ENCODE data around the gene GRAMD4. TPM values are rescaled to one million over a fixed set of nuclear protein-coding genes. Genes with fewer than 3 reads are reported as not detected.

GRAMD4 gene
- total RNA-seq, 2 donors from 2014 or later: 6.8 to 21.4 TPM

DNA sequence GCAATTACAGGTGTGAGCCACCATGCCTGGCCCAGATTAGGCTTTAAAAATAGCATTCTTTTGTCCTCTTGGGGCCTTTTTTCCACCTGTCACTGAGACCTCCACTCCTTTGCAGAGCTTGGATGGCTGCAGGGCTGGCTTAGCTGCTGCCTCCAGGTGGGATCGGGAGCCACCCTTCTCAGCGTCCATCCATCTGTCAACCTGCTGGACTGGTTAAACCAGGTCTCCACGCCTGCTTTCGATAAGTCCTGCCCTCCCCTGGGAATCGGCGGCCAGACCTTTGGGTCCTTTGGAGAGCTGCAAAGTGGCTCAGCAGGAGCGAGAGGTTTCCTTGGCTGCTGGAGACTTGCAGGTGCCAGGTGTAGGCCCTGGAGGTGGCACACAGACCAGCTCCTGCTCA, 23.4 kb upstream of the GRAMD4 start:
- DNase-seq (ENCODE audit: low spot score) (no peak), ATAC-seq (no peak)
- Mint-ChIP-seq H3K36me3 (no peaks in the 10 kb centered on the region), H3K4me1 (ENCODE audit: low read depth in 2 of 2) (peaks cover 14 to 22% of the 10 kb centered on the region in 2 donors), H3K27me3 (no peaks in the 10 kb centered on the region), H3K27ac (no peak overlapping the region), H3K9me3 (no peaks in the 10 kb centered on the region), H3K4me3 (no peak overlapping the region)

DNA sequence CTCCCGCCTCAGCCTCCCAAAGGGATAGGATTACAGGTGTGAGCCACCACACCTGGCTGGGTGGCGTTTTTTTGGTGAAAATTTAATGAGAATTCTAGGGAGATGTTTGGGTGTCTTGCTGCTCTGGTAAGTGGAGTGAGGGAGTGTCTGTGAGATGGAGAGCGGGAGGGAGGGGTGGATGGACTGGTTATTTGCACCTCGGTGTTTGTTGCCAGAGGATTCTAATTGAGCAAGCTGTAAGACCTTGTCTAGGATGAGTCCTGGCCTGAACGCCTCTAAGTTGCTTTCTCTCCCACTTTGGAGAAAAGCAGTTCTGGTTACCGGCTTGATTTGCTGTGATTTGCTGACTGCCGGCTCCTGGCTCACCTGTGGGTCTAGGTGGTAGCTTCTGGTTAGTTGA, 22.0 kb upstream of the GRAMD4 start:
- H3K36me3 Mint-ChIP-seq: no peaks in the 10 kb centered on the region

DNA sequence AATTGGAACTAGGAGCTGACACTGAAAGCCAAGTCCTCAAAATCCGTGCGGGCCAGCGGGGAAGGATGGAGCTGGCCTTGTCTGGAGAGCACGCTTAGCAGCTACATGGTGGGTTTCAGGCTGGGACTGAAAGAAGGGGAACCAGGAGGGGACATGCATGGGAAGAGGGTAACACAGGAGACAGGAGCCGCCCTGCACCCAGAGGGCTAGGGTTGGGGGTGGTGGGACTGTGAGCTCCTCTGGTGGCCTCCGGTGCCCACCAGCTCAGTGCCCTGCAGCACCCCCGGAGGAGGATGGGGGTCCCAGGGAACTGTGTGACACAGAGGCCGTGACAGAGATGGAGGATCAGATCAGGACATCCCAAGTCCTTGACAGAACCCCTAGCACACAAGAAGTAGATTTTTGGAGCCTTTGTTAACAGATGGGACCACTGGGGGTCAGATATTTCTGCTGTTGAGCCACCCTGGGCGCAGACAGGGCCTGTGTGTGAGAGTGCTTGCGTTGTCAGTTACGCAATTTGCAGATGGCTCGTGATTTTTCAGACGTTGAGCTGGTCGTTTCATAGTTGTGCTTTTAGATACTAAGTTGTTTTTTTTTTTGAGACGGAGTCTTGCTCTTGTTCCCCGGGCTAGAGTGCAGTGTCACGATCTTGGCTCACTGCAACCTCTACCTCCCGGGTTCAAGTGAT, 21.3 kb upstream of the GRAMD4 start:
- Mint-ChIP-seq H3K27ac (peak overlapping the region in 1 of 2 donors; percentile 59), H3K27me3 (no peaks in the 10 kb centered on the region), H3K36me3 (no peaks in the 10 kb centered on the region), H3K9me3 (no peaks in the 10 kb centered on the region), H3K4me3 (no peak overlapping the region), H3K4me1 (ENCODE audit: low read depth in 2 of 2) (peaks cover 3 to 9% of the 10 kb centered on the region in 2 donors)
- ATAC-seq: no peak
- no peak for DNase-seq (ENCODE audit: low spot score)

More for the DNA sequence above, 22.0 kb upstream of the GRAMD4 start:
- H3K27me3 Mint-ChIP-seq: no peaks in the 10 kb centered on the region
- peaks cover under 1 to 8% of the 10 kb centered on the region in 2 donors for H3K4me1 Mint-ChIP-seq (ENCODE audit: low read depth in 2 of 2)
- DNase-seq (ENCODE audit: low spot score) (no peak), ATAC-seq (no peak)
- peak overlapping the region in 1 of 2 donors; percentile 59 for H3K27ac Mint-ChIP-seq
- H3K9me3 Mint-ChIP-seq: no peaks in the 10 kb centered on the region
- no peak overlapping the region for H3K4me3 Mint-ChIP-seq

DNA sequence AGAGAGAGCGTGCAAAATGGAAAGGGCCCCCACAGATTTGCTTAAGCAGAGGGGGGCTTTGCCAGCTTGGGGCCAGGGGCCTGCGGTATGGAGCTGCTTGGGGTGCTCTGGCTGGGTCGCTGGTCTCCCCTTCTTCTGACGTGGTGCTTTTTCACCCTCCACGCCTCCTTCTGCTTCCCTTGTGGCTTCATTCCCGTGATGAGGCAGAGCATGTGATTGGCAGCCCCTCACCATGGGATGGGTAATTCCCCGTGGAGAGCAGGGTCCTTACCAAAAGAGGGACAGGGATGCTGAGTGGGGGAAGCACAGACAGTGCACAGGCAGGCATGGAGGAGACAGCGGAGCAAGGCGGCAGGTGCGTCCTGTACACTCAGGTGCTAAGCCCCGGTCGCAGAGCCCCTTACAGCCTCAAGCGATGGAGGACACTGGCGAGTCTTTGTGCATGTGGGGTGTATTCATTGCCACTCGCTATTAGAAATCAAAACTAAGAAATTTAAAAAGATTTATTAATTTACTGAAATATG, 19.9 kb upstream of the GRAMD4 start:
- H3K9me3 Mint-ChIP-seq: no peaks in the 10 kb centered on the region
- no peak overlapping the region for H3K27ac Mint-ChIP-seq
- H3K4me1 Mint-ChIP-seq (ENCODE audit: low read depth in 2 of 2): peaks cover 15 to 16% of the 10 kb centered on the region in 2 donors
- no peaks in the 10 kb centered on the region for H3K27me3 Mint-ChIP-seq
- no peak overlapping the region for H3K4me3 Mint-ChIP-seq
- ATAC-seq: no peak
- H3K36me3 Mint-ChIP-seq: no peaks in the 10 kb centered on the region
- no peak for DNase-seq (ENCODE audit: low spot score)

DNA sequence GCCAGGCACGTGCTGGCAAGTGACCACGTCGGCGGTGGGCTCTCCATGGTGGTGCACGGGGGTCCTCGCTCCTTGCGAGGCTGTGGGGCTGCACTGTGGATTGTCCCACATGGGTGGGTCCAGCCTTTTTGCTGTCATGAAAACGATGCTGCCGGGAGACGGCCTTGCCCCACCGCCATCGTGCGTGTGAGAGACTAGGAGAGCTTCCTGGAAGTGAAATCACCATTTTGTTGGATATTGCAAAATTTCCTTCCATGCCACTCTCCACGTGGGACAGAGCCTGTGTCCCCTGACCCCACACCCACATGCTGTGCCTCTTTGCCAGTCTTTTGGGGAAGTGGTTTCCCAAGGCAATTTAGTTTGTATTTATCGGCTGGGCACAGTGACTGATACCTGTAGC, 18.2 kb upstream of the GRAMD4 start:
- DNase-seq (ENCODE audit: low spot score) (no peak), ATAC-seq (no peak)
- Mint-ChIP-seq H3K27ac (no peak overlapping the region), H3K9me3 (no peaks in the 10 kb centered on the region), H3K4me3 (no peak overlapping the region), H3K36me3 (no peaks in the 10 kb centered on the region), H3K4me1 (ENCODE audit: low read depth in 2 of 2) (peaks cover 16 to 17% of the 10 kb centered on the region in 2 donors), H3K27me3 (no peaks in the 10 kb centered on the region)

DNA sequence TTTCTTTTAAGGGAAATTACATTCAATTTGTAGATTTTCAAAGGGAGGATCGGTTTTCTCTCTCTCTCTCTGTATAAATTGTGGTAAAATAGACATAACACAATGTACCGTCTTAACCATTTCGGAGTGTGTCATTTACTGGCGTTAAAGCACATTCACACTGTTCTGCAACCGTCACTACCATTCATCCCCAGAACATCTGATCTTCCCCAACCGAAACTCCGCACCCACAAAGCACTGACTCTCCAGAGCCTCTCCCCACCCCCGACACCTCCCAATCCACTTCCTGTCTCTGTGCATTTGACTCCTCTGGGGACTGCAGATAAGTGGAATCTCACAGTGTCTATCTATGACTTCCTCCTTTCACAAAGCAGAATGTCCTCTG, 15.9 kb upstream of the GRAMD4 start:
- no peaks in the 10 kb centered on the region for H3K9me3 Mint-ChIP-seq
- H3K27ac Mint-ChIP-seq: peak overlapping the region; percentile 84 to 92
- peaks cover 11 to 17% of the 10 kb centered on the region in 2 donors for H3K4me1 Mint-ChIP-seq (ENCODE audit: low read depth in 2 of 2)
- ATAC-seq: peak; percentile 92 to 98
- peak overlapping the region; percentile 87 for H3K4me3 Mint-ChIP-seq
- H3K36me3 Mint-ChIP-seq: no peaks in the 10 kb centered on the region
- no peak for DNase-seq (ENCODE audit: low spot score)
- H3K27me3 Mint-ChIP-seq: no peaks in the 10 kb centered on the region

DNA sequence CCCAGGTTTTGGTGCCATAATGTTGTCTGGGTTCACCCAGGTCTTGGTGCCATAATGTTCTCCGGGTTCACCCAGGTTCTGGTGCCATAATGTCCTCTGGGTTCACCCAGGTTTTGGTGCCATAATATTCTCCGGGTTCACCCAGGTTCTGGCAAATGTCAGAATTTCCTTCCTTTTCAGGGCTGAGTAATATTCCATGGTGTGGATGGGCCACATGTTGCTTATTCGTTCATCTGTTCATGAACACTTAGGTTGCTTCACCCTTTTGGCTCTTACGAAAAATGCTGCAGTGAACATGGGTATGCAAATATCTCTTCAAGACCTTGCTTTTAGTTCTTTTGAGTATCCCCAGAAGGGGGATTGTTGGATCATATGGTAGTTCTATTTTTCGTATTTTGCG, 15.1 kb upstream of the GRAMD4 start:
- Mint-ChIP-seq H3K4me1 (ENCODE audit: low read depth in 2 of 2) (peaks cover 11 to 17% of the 10 kb centered on the region in 2 donors), H3K9me3 (no peaks in the 10 kb centered on the region), H3K27me3 (no peaks in the 10 kb centered on the region), H3K4me3 (peak overlapping the region; percentile 65), H3K27ac (peak overlapping the region in 1 of 2 donors; percentile 31), H3K36me3 (no peaks in the 10 kb centered on the region)
- ATAC-seq: no peak
- no peak for DNase-seq (ENCODE audit: low spot score)

DNA sequence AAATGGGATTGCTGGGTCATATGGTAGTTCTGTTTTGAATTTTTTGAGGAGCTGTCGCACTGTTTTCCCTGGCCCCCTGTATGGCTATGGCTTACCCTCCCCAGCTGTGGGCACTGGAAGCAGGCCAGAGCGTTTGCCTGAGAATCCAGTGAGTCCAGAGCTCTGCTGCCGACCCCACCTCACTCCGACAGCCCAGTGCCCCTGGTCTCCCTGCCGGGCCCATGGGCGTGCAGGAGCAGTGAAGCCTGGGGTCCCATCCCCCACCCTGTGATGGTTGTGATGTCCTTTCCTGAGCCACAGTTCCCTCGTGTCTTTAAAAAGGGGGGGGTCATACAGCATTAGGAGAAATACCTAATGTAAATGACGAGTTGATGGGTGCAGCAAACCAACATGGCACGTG, 13.3 kb upstream of the GRAMD4 start:
- Mint-ChIP-seq H3K36me3 (no peaks in the 10 kb centered on the region), H3K4me3 (no peak overlapping the region), H3K27ac (no peak overlapping the region), H3K4me1 (ENCODE audit: low read depth in 2 of 2) (peaks cover 11 to 17% of the 10 kb centered on the region in 2 donors), H3K27me3 (no peaks in the 10 kb centered on the region), H3K9me3 (no peaks in the 10 kb centered on the region)
- no peak for DNase-seq (ENCODE audit: low spot score)
- no peak for ATAC-seq

DNA sequence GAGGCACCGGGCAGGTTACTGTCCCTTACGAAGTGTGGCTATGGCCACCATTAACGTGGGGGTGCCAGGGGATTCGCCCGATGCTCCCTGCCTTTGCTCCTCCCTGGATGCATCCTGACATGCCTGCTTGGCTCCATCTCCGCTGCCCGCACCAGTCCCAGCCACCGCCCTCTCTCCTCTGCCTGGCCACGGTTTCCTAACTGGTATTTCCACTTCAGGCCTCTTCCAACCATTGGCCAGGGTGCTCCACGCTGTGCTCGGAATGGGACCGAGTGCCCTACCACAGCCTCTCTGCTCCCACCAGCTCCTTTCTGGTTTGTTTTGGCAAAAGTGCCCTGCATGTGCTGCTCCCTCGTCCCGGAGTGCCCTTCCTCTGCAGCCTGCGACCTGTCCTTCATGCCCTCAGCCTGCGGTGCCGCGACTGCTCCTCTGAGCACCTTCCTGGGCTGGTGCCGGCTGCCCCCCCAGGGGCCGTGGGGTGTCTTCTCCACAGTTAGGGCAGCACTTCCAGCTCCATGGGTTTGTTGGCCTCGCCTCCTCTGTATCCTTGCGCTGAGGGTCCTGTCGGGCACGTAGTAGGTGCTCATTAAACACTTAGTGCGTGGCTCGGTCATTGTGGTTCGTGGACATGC, 12.6 kb upstream of the GRAMD4 start:
- H3K4me1 Mint-ChIP-seq (ENCODE audit: low read depth in 2 of 2): peaks cover 16 to 23% of the 10 kb centered on the region in 2 donors
- H3K4me3 Mint-ChIP-seq: no peak overlapping the region
- ATAC-seq (no peak), DNase-seq (ENCODE audit: low spot score) (no peak)
- H3K27me3 Mint-ChIP-seq: no peaks in the 10 kb centered on the region
- no peaks in the 10 kb centered on the region for H3K36me3 Mint-ChIP-seq
- H3K9me3 Mint-ChIP-seq: no peaks in the 10 kb centered on the region
- H3K27ac Mint-ChIP-seq: no peak overlapping the region

DNA sequence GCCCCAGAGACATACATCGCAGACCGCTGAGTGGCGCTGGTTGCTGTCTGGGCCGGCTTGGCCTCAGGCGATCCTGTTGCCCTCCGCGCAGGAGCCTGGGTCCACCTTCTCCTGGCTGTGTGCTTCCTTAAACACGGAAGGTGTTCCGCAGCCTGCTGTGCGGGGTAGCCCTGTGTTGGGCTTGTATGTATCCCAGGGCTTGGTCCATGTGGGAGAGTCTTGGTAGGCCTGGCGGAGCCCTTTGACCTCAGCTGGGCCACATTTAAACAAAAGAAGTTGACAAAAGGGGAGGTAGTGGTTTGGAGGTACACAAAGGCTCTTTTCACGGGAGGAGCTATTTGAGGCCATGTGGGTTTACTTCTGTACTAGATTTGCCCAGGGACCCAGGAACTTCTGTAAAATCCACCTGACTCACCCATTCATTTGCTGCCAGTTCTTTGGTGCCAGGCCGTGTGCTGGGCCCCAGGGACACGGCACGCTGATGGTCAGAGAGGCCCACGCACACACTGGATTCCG, 11.0 kb upstream of the GRAMD4 start:
- Mint-ChIP-seq H3K9me3 (no peaks in the 10 kb centered on the region), H3K27ac (no peak overlapping the region), H3K27me3 (no peaks in the 10 kb centered on the region), H3K36me3 (no peaks in the 10 kb centered on the region), H3K4me1 (ENCODE audit: low read depth in 2 of 2) (peaks cover 23 to 33% of the 10 kb centered on the region in 2 donors), H3K4me3 (no peak overlapping the region)
- ATAC-seq (no peak), DNase-seq (ENCODE audit: low spot score) (no peak)

DNA sequence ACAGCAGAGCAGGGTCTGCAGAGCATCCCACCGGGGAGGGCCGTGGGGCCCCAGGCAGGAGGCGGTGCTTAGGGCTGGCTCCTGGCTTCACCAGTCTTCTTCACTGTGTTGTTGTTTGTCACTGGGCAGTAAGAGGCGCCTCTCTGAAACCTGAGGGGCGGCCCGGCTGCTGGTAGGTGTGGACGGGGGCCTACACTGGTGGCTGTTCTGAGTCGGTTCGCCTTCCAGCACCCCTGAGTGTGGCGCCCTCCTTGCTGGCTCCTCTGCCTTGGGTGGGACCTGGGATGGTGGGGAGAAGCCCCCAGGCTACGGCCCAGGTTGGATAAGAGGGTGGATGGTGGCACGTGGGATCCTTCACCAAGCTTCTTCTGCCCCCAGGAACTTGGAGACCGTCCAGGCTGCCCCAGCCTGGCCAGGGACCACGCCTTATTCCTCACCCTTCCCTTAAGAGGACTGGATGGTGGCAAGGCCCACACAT, 10.4 kb upstream of the GRAMD4 start:
- Mint-ChIP-seq H3K27me3 (no peaks in the 10 kb centered on the region), H3K4me1 (ENCODE audit: low read depth in 2 of 2) (peaks cover 22 to 31% of the 10 kb centered on the region in 2 donors), H3K9me3 (no peaks in the 10 kb centered on the region), H3K36me3 (no peaks in the 10 kb centered on the region), H3K27ac (no peak overlapping the region), H3K4me3 (no peak overlapping the region)
- no peak for ATAC-seq
- no peak for DNase-seq (ENCODE audit: low spot score)

DNA sequence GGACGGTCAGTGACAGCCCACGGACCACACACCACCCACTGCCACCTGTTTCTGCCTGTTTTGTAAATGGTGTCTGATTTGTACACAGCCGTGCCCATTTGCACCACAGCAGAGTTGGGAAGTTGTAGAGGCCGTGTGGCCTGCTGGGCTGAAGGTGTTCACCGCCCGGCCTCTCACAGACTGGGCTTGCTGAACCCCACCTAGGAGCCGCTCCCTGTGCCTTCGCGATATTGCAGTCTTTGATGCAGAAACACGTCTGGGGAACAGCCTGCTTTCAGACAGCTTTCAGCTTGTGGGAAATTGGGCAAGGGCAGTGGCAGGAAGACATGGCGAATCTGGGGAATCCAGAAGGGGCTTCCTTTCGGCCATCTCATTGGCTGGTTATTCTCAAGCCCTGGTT, 9.8 kb upstream of the GRAMD4 start:
- Mint-ChIP-seq H3K27ac (peak overlapping the region; percentile 56 to 62), H3K27me3 (no peaks in the 10 kb centered on the region), H3K4me3 (no peak overlapping the region), H3K36me3 (no peaks in the 10 kb centered on the region), H3K4me1 (ENCODE audit: low read depth in 2 of 2) (peaks cover 22 to 27% of the 10 kb centered on the region in 2 donors), H3K9me3 (no peaks in the 10 kb centered on the region)
- DNase-seq (ENCODE audit: low spot score) (no peak), ATAC-seq (no peak)

DNA sequence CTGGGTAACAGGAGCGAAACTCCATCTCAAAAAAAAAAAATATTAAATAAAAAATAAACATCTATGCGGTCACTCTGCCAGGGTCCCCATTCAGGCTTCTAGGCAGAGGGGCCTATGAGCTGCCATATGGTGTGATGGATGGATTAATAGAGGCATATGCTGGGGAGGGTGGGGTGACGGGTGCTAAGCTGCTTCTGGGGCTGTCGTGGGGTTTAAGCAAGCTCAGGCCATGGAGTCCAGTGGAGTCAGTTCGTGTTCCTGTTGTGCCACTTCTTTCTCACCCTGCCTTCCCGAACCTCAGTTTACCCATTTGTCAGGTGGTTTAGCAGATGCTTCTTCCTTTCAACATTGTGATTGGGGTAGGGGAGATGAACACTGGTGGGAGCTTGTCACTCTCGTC, 9.0 kb upstream of the GRAMD4 start:
- no peaks in the 10 kb centered on the region for H3K9me3 Mint-ChIP-seq
- H3K36me3 Mint-ChIP-seq: no peaks in the 10 kb centered on the region
- no peaks in the 10 kb centered on the region for H3K27me3 Mint-ChIP-seq
- ATAC-seq: no peak
- peaks cover 22 to 26% of the 10 kb centered on the region in 2 donors for H3K4me1 Mint-ChIP-seq (ENCODE audit: low read depth in 2 of 2)
- H3K4me3 Mint-ChIP-seq: no peak overlapping the region
- DNase-seq (ENCODE audit: low spot score): no peak
- H3K27ac Mint-ChIP-seq: peak overlapping the region in 1 of 2 donors; percentile 62

DNA sequence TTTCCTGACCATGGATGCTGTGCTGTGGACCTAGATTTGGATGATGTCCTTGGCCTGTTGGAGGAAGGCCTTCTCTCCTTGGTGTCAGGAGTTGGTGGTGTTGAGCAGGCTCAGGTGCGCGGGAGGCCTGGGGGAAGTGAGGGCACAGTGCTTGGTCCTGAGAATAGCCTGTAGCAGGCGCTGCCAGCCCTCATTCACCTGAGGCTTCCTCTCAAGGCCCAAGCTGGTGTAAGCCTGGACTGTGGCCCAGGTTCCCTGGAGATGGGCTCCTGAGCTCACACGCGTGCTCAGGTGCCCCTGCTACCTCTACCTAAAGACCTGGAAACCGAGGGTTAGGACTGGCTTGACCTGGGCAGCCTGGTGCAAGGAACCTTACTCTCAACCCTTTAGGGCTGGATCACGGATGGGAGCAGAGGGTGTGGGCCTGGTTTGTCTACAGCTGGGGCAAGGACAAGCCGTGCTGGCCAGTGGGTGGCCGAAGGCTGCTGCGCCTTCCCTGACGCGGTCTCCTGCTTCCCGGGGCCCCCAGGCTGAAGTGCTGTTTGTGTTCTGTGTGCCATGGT, 7.8 kb upstream of the GRAMD4 start:
- DNase-seq (ENCODE audit: low spot score): no peak
- Mint-ChIP-seq H3K4me1 (ENCODE audit: low read depth in 2 of 2) (peaks cover 22 to 26% of the 10 kb centered on the region in 2 donors), H3K36me3 (no peaks in the 10 kb centered on the region), H3K4me3 (peak overlapping the region; percentile 89), H3K27me3 (no peaks in the 10 kb centered on the region), H3K27ac (peak overlapping the region; percentile 90), H3K9me3 (no peaks in the 10 kb centered on the region)
- no peak for ATAC-seq
